ENCODE measurements around the gene VWA3B.

Gene VWA3B

GRCh38 chr2:98309580-98309979 is 222.6 kb downstream of the VWA3B start:
- Histone ChIP-seq H3K27ac (no peak overlapping the region), H3K36me3 (replicated peaks) (no peaks in the 10 kb centered on the region), H3K27me3 (replicated peaks) (no peaks in the 10 kb centered on the region), H3K4me3 (ENCODE audit: low read depth, low read length) (no peak overlapping the region)
- no peak for TF ChIP-seq CTCF (IDR thresholded peaks at IDR 0.05; ENCODE audit: low read depth, low read length, missing control alignments)
- no peak for DNase-seq
- in situ Hi-C loops (cut with HindIII; ENCODE audit: low pct_ligation_motif_present, low sequenced_read_pairs), result no loop called here

GRCh38 chr2:98310010-98310409 is 223.0 kb downstream of the VWA3B start:
- no peak overlapping the region for H3K27ac ChIP-seq
- no peaks in the 10 kb centered on the region for H3K27me3 ChIP-seq (replicated peaks)
- DNase-seq, result no peak
- no peak overlapping the region for H3K4me3 ChIP-seq (ENCODE audit: low read depth, low read length)
- TF ChIP-seq CTCF (IDR thresholded peaks at IDR 0.05; ENCODE audit: low read depth, low read length, missing control alignments), result no peak
- in situ Hi-C loops (cut with HindIII; ENCODE audit: low pct_ligation_motif_present, low sequenced_read_pairs), result no loop called here
- no peaks in the 10 kb centered on the region for H3K36me3 ChIP-seq (replicated peaks)

GRCh38 chr2:98311090-98311489 is 224.1 kb downstream of the VWA3B start:
- no peak for DNase-seq
- Histone ChIP-seq H3K27me3 (replicated peaks) (no peaks in the 10 kb centered on the region), H3K36me3 (replicated peaks) (no peaks in the 10 kb centered on the region), H3K4me3 (ENCODE audit: low read depth, low read length) (no peak overlapping the region), H3K27ac (no peak overlapping the region)
- TF ChIP-seq CTCF (IDR thresholded peaks at IDR 0.05; ENCODE audit: low read depth, low read length, missing control alignments), result no peak
- in situ Hi-C loops (cut with HindIII; ENCODE audit: low pct_ligation_motif_present, low sequenced_read_pairs), result no loop called here

- DNase-seq, result no peak
- H3K27me3 ChIP-seq (replicated peaks), result no peaks in the 10 kb centered on the region
- TF ChIP-seq CTCF (IDR thresholded peaks at IDR 0.05; ENCODE audit: low read depth, low read length, missing control alignments), result peak; percentile 4
- no peak overlapping the region for H3K4me3 ChIP-seq (ENCODE audit: low read depth, low read length)
- no peaks in the 10 kb centered on the region for H3K36me3 ChIP-seq (replicated peaks)
- in situ Hi-C loops (cut with HindIII; ENCODE audit: low pct_ligation_motif_present, low sequenced_read_pairs), result no loop called here
- H3K27ac ChIP-seq, result no peak overlapping the region
Measured at GRCh38 chr2:98311771-98312545, 225.0 kb downstream of the VWA3B start.

GRCh38 chr2:98313492-98314250 is 226.7 kb downstream of the VWA3B start:
- TF ChIP-seq CTCF (IDR thresholded peaks at IDR 0.05; ENCODE audit: low read depth, low read length, missing control alignments), result no peak
- in situ Hi-C loops (cut with HindIII; ENCODE audit: low pct_ligation_motif_present, low sequenced_read_pairs), result no loop called here
- H3K27me3 ChIP-seq (replicated peaks), result no peaks in the 10 kb centered on the region
- H3K36me3 ChIP-seq (replicated peaks), result no peaks in the 10 kb centered on the region
- H3K4me3 ChIP-seq (ENCODE audit: low read depth, low read length), result no peak overlapping the region
- no peak for DNase-seq
- H3K27ac ChIP-seq, result no peak overlapping the region

Measured in brain microvascular endothelial cell (primary cell).